LNCAP (cell line): Measurements from ENCODE around the gene ZCCHC14.

Experiments
- CTCF ChIP-seq: fragments of 450-650 bp; IDR thresholded peaks from 2 replicates; pipeline ENCODE4 v1.5.1; 2017; ENCODE audit warnings: mild to moderate bottlenecking

Gene ZCCHC14

GRCh38 chr16:87390641-87391323 is 102.0 kb downstream of the ZCCHC14 start:
- TF ChIP-seq CTCF = no peak

GRCh38 chr16:87389245-87389644 is 103.6 kb downstream of the ZCCHC14 start:
- no peak for TF ChIP-seq CTCF

- no peak for TF ChIP-seq CTCF
Measured at GRCh38 chr16:87388818-87389134, 104.0 kb downstream of the ZCCHC14 start.

- no peak for TF ChIP-seq CTCF
Measured at GRCh38 chr16:87387942-87388817, 104.6 kb downstream of the ZCCHC14 start.

GRCh38 chr16:87384162-87384874 is 108.5 kb downstream of the ZCCHC14 start:
- TF ChIP-seq CTCF = no peak

- no peak for TF ChIP-seq CTCF
Measured at GRCh38 chr16:87383505-87384161, 109.2 kb downstream of the ZCCHC14 start, which contains the start of gene FBXO31. Gene FBXO31, minus strand, starts transcription at chr16:87383776. Its CDS starts 32 bp downstream, at chr16:87383744.
